ENCODE measurements around the gene EGR1.

DNA sequence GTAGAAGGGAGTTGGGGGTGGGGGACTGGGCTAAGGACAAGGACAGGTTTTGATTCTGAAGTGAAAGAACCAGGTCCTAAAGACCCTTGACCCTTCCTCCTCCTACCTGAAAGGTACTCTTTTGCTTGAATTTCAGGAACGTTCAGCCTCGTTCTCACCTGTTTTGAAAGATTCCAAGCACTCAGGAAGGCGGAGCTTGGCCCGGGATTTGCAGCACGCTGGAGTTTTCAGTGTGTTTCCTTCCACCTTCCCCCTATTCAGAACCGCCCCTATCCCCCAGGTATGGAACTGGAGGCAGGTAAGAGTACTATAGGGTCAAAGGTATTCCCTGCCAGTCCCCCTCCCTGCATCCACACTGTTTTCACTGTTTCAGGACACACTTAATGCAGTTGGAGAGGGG, 7.1 kb downstream of the EGR1 start:
- TF ChIP-seq, protein P1, sequence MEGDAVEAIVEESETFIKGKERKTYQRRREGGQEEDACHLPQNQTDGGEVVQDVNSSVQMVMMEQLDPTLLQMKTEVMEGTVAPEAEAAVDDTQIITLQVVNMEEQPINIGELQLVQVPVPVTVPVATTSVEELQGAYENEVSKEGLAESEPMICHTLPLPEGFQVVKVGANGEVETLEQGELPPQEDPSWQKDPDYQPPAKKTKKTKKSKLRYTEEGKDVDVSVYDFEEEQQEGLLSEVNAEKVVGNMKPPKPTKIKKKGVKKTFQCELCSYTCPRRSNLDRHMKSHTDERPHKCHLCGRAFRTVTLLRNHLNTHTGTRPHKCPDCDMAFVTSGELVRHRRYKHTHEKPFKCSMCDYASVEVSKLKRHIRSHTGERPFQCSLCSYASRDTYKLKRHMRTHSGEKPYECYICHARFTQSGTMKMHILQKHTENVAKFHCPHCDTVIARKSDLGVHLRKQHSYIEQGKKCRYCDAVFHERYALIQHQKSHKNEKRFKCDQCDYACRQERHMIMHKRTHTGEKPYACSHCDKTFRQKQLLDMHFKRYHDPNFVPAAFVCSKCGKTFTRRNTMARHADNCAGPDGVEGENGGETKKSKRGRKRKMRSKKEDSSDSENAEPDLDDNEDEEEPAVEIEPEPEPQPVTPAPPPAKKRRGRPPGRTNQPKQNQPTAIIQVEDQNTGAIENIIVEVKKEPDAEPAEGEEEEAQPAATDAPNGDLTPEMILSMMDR (IDR thresholded peaks at IDR 0.05): no peak
- TF ChIP-seq POLR2A (IDR thresholded peaks at IDR 0.05) (no peak), POLR2AphosphoS5 (IDR thresholded peaks at IDR 0.05) (no peak)

Measured in suprapubic skin (tissue), 4 donors.